ENCODE results near the gene PDE6B. TPM values are rescaled to one million over a fixed set of nuclear protein-coding genes. Genes with fewer than 3 reads are reported as not detected.

PDE6B gene
- total and polyA plus RNA-seq, 2 experiments from 2014 or later, result 3.4 to 5.0 TPM

- Mint-ChIP-seq H3K4me1 (peaks cover 10% of the 10 kb centered on the region), H3K9me3 (peaks cover 16% of the 10 kb centered on the region), H3K36me3 (ENCODE audit: low read depth) (peaks cover 5% of the 10 kb centered on the region; the same call in 1 of the 3 replicates), H3K4me3 (no peak overlapping the region), H3K27ac (no peak overlapping the region), H3K27me3 (ENCODE audit: insufficient read depth, low read depth, poor library complexity) (peaks cover 25% of the 10 kb centered on the region)
- Histone ChIP-seq H3K79me2 (replicated peaks; ENCODE audit: insufficient read depth) (no peaks in the 10 kb centered on the region), H3K36me3 (ENCODE audit: insufficient read depth) (no peaks in the 10 kb centered on the region), H3K4me3 (no peak overlapping the region), H3K27ac (ENCODE audit: low read depth) (no peak overlapping the region), H2AFZ (no peak overlapping the region), H3K4me2 (no peak overlapping the region), H3K27me3 (ENCODE audit: insufficient read depth) (no peaks in the 10 kb centered on the region), H4K20me1 (replicated peaks; ENCODE audit: insufficient read depth) (no peaks in the 10 kb centered on the region), H3F3A (replicated peaks; ENCODE audit: low read depth) (no peaks in the 10 kb centered on the region), H3K4me1 (ENCODE audit: insufficient read depth) (no peaks in the 10 kb centered on the region; the same call in 1 of the 2 replicates), H3K9me2 (ENCODE audit: insufficient read depth) (no peaks in the 10 kb centered on the region)
- no peak for DNase-seq (ENCODE audit: low spot score)
- no peak for TF ChIP-seq CREB1 (CRISPR knock-in tag; IDR thresholded peaks at IDR 0.05; ENCODE audit: low read depth)
- no peak for ATAC-seq
These were observed 2.2 kb downstream of the PDE6B start for GRCh38 chr4:627347-628125.

GRCh38 chr4:628311-628741 lies 3.0 kb downstream of the PDE6B start:
- Mint-ChIP-seq H3K27me3 (ENCODE audit: insufficient read depth, low read depth, poor library complexity) (peaks cover 23% of the 10 kb centered on the region), H3K9me3 (peaks cover 21% of the 10 kb centered on the region), H3K4me3 (no peak overlapping the region), H3K27ac (no peak overlapping the region), H3K4me1 (peaks cover 10% of the 10 kb centered on the region), H3K36me3 (ENCODE audit: low read depth) (peaks cover 8% of the 10 kb centered on the region; the same call in 1 of the 3 replicates)
- DNase-seq (ENCODE audit: low spot score) (no peak), ATAC-seq (no peak)
- H3K9me2 ChIP-seq (ENCODE audit: insufficient read depth), result no peaks in the 10 kb centered on the region
- H2AFZ ChIP-seq, result no peak overlapping the region
- no peak overlapping the region for H3K27ac ChIP-seq (ENCODE audit: low read depth)
- H3K4me2 ChIP-seq, result no peak overlapping the region
- H3K27me3 ChIP-seq (ENCODE audit: insufficient read depth), result no peaks in the 10 kb centered on the region
- H3K4me3 ChIP-seq, result no peak overlapping the region
- no peaks in the 10 kb centered on the region; the same call in 1 of the 2 replicates for H3K4me1 ChIP-seq (ENCODE audit: insufficient read depth)
- H3K36me3 ChIP-seq (ENCODE audit: insufficient read depth), result no peaks in the 10 kb centered on the region
- no peaks in the 10 kb centered on the region for H3K79me2 ChIP-seq (replicated peaks; ENCODE audit: insufficient read depth)
- no peaks in the 10 kb centered on the region for H4K20me1 ChIP-seq (replicated peaks; ENCODE audit: insufficient read depth)
- no peaks in the 10 kb centered on the region for H3F3A ChIP-seq (replicated peaks; ENCODE audit: low read depth)
- TF ChIP-seq NANOG (IDR thresholded peaks at IDR 0.05; ENCODE audit: borderline replicate concordance) (no peak), ETS1 (IDR thresholded peaks at IDR 0.05) (no peak), STAT1 (IDR thresholded peaks at IDR 0.05; ENCODE audit: unreplicated experiment) (no peak), CREB1 (CRISPR knock-in tag; IDR thresholded peaks at IDR 0.05; ENCODE audit: low read depth) (no peak), ZNF114 (CRISPR knock-in tag; IDR thresholded peaks at IDR 0.05) (no peak), JUNB (IDR thresholded peaks at IDR 0.05; ENCODE audit: unreplicated experiment) (no peak), ZNF331 (CRISPR knock-in tag; IDR thresholded peaks at IDR 0.05; ENCODE audit: low read depth) (no peak), CTCF (conservative IDR thresholded peaks at IDR 0.05; ENCODE audit: low read depth in 2 of 2) (no peak), REST (IDR thresholded peaks at IDR 0.05; ENCODE audit: unreplicated experiment) (no peak), EZH2 (IDR thresholded peaks at IDR 0.05; ENCODE audit: low read depth, unreplicated experiment) (no peak)

All from GM23338 (cell line).